ENCODE data around the gene LRPPRC. TPM values are rescaled to one million over a fixed set of nuclear protein-coding genes. Genes with fewer than 3 reads are reported as not detected.

LRPPRC gene
- total and polyA plus RNA-seq, 2 donors (not counting 3 experiments of a cell fraction or from before 2014, with no cell fraction given), result 22.6 to 94.0 TPM

DNA sequence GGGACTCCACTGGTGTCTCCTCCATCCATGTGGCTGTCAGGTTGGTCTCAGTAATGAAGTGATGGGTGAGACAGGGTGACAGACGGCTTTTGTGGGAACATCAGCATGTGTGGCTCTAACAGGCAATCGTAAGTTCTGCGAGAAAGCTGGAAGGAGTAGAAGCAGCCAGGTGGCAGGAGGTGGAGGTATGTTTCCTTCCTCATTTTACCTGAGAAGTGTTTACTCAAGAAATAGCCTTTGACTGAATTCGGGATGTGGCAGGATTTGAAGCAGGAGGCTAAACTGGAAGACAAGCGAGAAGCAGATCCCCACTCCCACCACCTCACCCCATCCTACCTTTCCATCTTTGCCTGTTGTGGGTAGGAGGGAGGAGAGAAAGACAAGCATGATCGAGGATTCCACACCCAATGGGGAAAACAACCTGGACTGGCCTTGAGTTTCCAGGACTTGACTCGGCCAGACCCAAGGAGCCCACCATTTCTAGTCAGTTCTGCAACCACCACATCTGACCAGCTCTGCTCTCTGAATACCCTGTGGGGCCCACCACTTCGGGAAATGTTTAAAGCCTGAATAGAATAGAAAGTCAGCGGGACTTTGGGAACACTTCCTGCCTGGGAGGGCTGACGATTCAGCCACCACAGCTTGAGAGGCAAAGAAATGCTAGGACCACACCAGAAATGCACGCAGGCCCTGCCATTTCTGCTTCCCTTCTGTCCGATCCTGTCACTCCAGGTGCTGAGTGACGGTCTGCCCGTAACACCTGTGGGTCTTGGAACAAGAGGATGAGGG lies 155.8 kb downstream of the LRPPRC start:
- H3K4me3 ChIP-seq (replicated peaks in 1 of 3; ENCODE audit: insufficient read depth in 1 of 3, low read depth in 1 of 3, low read length in 3 of 3), result no peak overlapping the region
- H3K9me3 ChIP-seq (replicated peaks; ENCODE audit: control insufficient read depth, insufficient read depth, low read length), result no peaks in the 10 kb centered on the region
- H3K27me3 ChIP-seq (ENCODE audit: control insufficient read depth in 2 of 2, insufficient read depth in 2 of 2, low read length in 2 of 2), result peaks cover 3 to 4% of the 10 kb centered on the region in 2 experiments
- FAIRE-seq (no peak), DNase-seq (ENCODE audit: low read depth, low spot score) (no peak)
- no peak overlapping the region for H3K4me2 ChIP-seq (ENCODE audit: insufficient read depth, low read length)
- dilution Hi-C loops (cut with MboI; ENCODE audit: extremely low pct_ligation_motif_present, low sequenced_read_pairs) (no loop called here), intact Hi-C loops (cut with micrococcal nuclease) (no loop called here)
- no peak overlapping the region for H3K27ac ChIP-seq (ENCODE audit: insufficient read depth, low read depth, low read length)
- CTCF ChIA-PET, result no interaction called here
- no peaks in the 10 kb centered on the region for H3K4me1 ChIP-seq (ENCODE audit: control insufficient read depth, extremely low read depth, insufficient read depth, low read length)
- POLR2A ChIA-PET, result no interaction called here
- H3K36me3 ChIP-seq (ENCODE audit: control insufficient read depth in 2 of 2, extremely low read depth in 1 of 2, insufficient read depth in 2 of 2, low read length in 2 of 2), result no peaks in the 10 kb centered on the region
- no peak overlapping the region for H2AFZ ChIP-seq (ENCODE audit: low read depth, low read length)
- no peaks in the 10 kb centered on the region for H3K9me1 ChIP-seq (replicated peaks; ENCODE audit: control insufficient read depth, extremely low read depth, insufficient read depth, low read length)
- no TSS peak for BruUV-seq (replicated peaks)
- no peak for TF ChIP-seq EZH2 (IDR thresholded peaks at IDR 0.05; ENCODE audit: borderline replicate concordance, low read depth, low read length, severe bottlenecking)
- TF ChIP-seq JUN (IDR thresholded peaks at IDR 0.05; ENCODE audit: borderline replicate concordance, insufficient read depth, insufficient read length, low read depth), result no peak
- no peak for TF ChIP-seq POLR2A (IDR thresholded peaks at IDR 0.05; ENCODE audit: low read depth, low read length)
- no peaks in the 10 kb centered on the region for H3K79me2 ChIP-seq (ENCODE audit: control insufficient read depth, insufficient read depth, low read length)
- H4K20me1 ChIP-seq (replicated peaks; ENCODE audit: control insufficient read depth, extremely low read depth, insufficient read depth, low read length), result no peaks in the 10 kb centered on the region
- no peak overlapping the region for H3K9ac ChIP-seq (replicated peaks; ENCODE audit: extremely low read depth, insufficient read depth, low read length)

DNA sequence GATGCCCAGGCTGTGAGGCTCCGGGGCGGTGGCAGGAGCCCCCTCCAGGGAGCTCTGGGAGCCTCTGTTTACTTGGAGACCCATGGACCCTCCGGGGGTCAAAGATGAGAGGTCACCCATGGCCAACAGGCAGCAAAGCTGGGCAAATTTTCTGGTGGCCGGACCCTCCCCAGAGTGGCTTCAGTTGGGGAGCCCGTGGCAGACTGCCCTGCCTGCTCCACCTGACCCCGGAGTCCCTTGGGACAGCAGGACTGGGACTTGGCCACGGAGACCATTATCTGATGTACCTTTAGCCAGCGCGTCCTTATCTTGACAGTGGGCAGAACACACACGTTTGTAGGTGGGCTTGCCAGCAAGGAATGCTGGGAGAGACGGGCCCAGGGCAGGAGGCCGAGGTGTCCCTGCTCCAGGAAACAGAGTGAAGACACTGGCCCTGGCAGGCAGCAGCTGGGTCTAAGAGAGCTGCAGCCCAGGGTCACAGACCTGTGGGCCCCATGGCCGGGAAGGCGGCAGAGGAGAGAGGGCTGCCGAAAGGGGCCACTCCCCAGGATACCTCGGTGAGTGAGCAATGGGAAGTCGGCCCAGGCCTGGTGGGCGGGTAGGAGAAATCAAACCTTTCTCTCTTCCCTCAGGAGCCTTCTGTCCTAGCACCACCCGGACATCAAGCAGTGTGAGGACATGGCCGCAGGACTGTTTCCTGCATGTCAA lies 157.1 kb downstream of the LRPPRC start, which contains the start of the genes ABCG5 and ABCG8:
Gene ABCG5 (minus strand): TSS at position 280 of the 708 bp plus-strand sequence. CDS start 160 bp downstream, at position 120.
Gene ABCG8 (plus strand): TSS at position 412 of the 708 bp plus-strand sequence. CDS start 83 bp downstream, at position 495.
- POLR2A ChIA-PET, result no interaction called here
- Histone ChIP-seq H3K27me3 (ENCODE audit: control insufficient read depth in 2 of 2, insufficient read depth in 2 of 2, low read length in 2 of 2) (peaks cover 3% of the 10 kb centered on the region in 2 experiments), H3K36me3 (ENCODE audit: control insufficient read depth in 2 of 2, extremely low read depth in 1 of 2, insufficient read depth in 2 of 2, low read length in 2 of 2) (no peaks in the 10 kb centered on the region), H3K27ac (ENCODE audit: insufficient read depth, low read depth, low read length) (no peak within 1 kb of the TSS), H4K20me1 (replicated peaks; ENCODE audit: control insufficient read depth, extremely low read depth, insufficient read depth, low read length) (no peaks in the 10 kb centered on the region), H3K4me3 (replicated peaks in 1 of 3; ENCODE audit: insufficient read depth in 1 of 3, low read depth in 1 of 3, low read length in 3 of 3) (no peak within 1 kb of the TSS), H3K9me3 (replicated peaks; ENCODE audit: control insufficient read depth, insufficient read depth, low read length) (no peaks in the 10 kb centered on the region), H3K4me1 (ENCODE audit: control insufficient read depth, extremely low read depth, insufficient read depth, low read length) (no peaks in the 10 kb centered on the region), H3K9me1 (replicated peaks; ENCODE audit: control insufficient read depth, extremely low read depth, insufficient read depth, low read length) (no peaks in the 10 kb centered on the region), H3K4me2 (ENCODE audit: insufficient read depth, low read length) (no peak within 1 kb of the TSS), H2AFZ (ENCODE audit: low read depth, low read length) (no peak within 1 kb of the TSS), H3K79me2 (ENCODE audit: control insufficient read depth, insufficient read depth, low read length) (no peaks in the 10 kb centered on the region), H3K9ac (replicated peaks; ENCODE audit: extremely low read depth, insufficient read depth, low read length) (no peak within 1 kb of the TSS)
- dilution Hi-C loops (cut with MboI; ENCODE audit: extremely low pct_ligation_motif_present, low sequenced_read_pairs) (no loop called here), intact Hi-C loops (cut with micrococcal nuclease) (no loop called here)
- TF ChIP-seq, protein P1, sequence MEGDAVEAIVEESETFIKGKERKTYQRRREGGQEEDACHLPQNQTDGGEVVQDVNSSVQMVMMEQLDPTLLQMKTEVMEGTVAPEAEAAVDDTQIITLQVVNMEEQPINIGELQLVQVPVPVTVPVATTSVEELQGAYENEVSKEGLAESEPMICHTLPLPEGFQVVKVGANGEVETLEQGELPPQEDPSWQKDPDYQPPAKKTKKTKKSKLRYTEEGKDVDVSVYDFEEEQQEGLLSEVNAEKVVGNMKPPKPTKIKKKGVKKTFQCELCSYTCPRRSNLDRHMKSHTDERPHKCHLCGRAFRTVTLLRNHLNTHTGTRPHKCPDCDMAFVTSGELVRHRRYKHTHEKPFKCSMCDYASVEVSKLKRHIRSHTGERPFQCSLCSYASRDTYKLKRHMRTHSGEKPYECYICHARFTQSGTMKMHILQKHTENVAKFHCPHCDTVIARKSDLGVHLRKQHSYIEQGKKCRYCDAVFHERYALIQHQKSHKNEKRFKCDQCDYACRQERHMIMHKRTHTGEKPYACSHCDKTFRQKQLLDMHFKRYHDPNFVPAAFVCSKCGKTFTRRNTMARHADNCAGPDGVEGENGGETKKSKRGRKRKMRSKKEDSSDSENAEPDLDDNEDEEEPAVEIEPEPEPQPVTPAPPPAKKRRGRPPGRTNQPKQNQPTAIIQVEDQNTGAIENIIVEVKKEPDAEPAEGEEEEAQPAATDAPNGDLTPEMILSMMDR (IDR thresholded peaks at IDR 0.05; ENCODE audit: extremely low read depth in 1 of 2, insufficient read depth in 1 of 2, low read depth in 1 of 2, low read length in 2 of 2), result no peak
- no peak for TF ChIP-seq GATA2 (IDR thresholded peaks at IDR 0.05; ENCODE audit: insufficient read depth, insufficient read length, low read depth, low read length)
- TF ChIP-seq MYC (IDR thresholded peaks at IDR 0.05; ENCODE audit: low read depth, low read length), result no peak
- TF ChIP-seq, protein P2, sequence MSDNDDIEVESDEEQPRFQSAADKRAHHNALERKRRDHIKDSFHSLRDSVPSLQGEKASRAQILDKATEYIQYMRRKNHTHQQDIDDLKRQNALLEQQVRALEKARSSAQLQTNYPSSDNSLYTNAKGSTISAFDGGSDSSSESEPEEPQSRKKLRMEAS (IDR thresholded peaks at IDR 0.05; ENCODE audit: insufficient read depth, insufficient read length), result no peak
- no peak for TF ChIP-seq EZH2 (IDR thresholded peaks at IDR 0.05; ENCODE audit: borderline replicate concordance, low read depth, low read length, severe bottlenecking)
- no peak for TF ChIP-seq FOS (IDR thresholded peaks at IDR 0.05; ENCODE audit: borderline replicate concordance, insufficient read depth, low read length)
- TF ChIP-seq POLR2A (IDR thresholded peaks at IDR 0.05; ENCODE audit: low read depth, low read length), result no peak
- no peak for TF ChIP-seq POLR2AphosphoS5 (IDR thresholded peaks at IDR 0.05; ENCODE audit: insufficient read depth, low read depth, low read length)
- no peak for TF ChIP-seq JUN (IDR thresholded peaks at IDR 0.05; ENCODE audit: borderline replicate concordance, insufficient read depth, insufficient read length, low read depth)
- no peak for FAIRE-seq
- CTCF ChIA-PET, result no interaction called here
- no peak for DNase-seq (ENCODE audit: low read depth, low spot score)
- no TSS peak for BruUV-seq (replicated peaks)
